Activated naive CD4-positive, alpha-beta T cell treated with anti-CD3 and anti-CD28 coated beads, Interleukin-2, amount 50 U/mL, for 16 hours (primary cell): Measurements from ENCODE around the gene DBET.
"Not testable (repeated sequence)": the region's sequence is repeated elsewhere in the genome, so short reads cannot be mapped to it uniquely, and the experiment has no call there.

ENCODE experiments used
- DNase-seq: peaks from one replicate; pipeline ENCODE4 v3.0.0-alpha.2; 2020

DBET gene

GRCh38 chr4:190049378-190050239 lies 14.7 kb upstream of the DBET start:
- DNase-seq, result not testable (repeated sequence)

GRCh38 chr4:190058997-190059396 lies 5.3 kb upstream of the DBET start:
- not testable (repeated sequence) for DNase-seq

- DNase-seq, result not testable (repeated sequence)
Measured at GRCh38 chr4:190064805-190065204, 503 bp downstream of the DBET start.

DNA sequence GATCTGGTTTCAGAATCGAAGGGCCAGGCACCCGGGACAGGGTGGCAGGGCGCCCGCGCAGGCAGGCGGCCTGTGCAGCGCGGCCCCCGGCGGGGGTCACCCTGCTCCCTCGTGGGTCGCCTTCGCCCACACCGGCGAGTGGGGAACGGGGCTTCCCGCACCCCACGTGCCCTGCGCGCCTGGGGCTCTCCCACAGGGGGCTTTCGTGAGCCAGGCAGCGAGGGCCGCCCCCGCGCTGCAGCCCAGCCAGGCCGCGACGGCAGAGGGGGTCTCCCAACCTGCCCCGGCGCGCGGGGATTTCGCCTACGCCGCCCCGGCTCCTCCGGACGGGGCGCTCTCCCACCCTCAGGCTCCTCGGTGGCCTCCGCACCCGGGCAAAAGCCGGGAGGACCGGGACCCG lies 4.0 kb downstream of the DBET start:
- not testable (repeated sequence) for DNase-seq

DNA sequence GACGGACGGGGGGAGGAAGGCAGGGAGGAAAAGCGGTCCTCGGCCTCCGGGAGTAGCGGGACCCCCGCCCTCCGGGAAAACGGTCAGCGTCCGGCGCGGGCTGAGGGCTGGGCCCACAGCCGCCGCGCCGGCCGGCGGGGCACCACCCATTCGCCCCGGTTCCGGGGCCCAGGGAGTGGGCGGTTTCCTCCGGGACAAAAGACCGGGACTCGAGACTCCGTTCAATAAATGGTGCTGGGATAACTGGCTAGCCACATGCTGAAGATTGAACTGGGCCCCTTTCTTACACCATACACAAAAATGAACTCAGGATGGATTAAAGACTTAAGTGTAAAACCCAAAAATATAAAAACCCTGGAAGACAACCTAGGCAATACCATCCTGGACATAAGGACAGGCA lies 28.8 kb downstream of the DBET start:
- DNase-seq, result not testable (repeated sequence)

- not testable (repeated sequence) for DNase-seq
Measured at GRCh38 chr4:190094031-190094430, 29.7 kb downstream of the DBET start.

DNA sequence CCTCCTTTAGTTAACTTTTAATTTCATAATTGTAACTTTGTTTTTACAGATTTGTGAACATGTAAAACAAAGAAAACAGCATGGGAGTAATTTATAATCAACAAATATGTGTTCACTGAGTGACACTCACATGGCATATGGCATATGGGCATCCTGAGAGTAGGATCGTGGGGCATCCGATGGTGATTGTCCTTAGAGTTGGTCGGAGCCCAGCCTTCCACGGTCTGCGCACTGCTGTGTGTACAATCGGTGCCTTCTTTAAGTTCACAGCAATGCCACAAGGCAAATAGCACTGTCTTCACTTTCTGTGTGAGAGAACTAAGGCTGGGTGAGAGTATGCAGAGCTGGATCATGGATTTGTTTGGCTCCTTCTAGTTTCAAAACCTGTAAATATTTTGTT lies 31.0 kb downstream of the DBET start:
- DNase-seq, result not testable (repeated sequence)

- not testable (repeated sequence) for DNase-seq
Measured at GRCh38 chr4:190099605-190100004, 35.3 kb downstream of the DBET start.

DNA sequence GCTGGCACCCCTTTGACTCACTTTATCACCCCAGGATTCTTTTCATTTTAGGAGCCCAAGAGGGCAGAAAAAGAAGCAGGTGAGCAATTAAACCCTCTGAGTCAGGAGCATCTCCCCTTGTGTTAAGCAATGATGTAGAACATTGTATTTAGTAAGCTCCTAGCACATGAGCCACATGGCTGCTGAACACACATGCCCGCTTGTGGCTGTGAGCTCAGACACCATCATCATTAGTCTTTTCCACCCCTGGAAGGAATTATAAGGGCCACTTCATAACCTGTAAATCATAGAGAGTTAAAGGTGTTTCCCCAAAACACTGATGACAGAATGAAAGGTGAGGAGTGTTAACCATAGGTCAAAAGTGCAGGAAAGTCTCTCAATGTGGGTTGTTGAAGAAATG lies 37.2 kb downstream of the DBET start:
- DNase-seq, result not testable (repeated sequence)

DNA sequence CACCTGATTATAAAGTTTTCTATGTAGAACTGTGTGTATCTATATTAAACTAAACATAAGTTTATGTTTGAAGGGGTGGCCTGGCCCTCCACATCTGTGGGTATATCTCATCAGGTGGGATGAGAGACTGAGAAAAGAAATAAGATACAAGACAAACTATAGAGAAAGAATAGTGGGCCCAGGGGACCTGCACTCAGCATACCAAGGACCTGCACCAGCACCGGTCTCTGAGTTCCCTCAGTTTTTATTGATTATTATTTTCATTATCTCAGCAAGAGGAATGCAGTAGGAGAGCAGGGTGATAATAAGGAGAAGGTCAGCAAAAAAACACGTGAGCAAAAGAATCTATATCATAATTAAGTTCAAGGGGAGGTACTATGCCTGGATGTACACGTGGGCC lies 41.9 kb downstream of the DBET start:
- not testable (repeated sequence) for DNase-seq

GRCh38 chr4:190106611-190107480 lies 42.5 kb downstream of the DBET start:
- DNase-seq, result not testable (repeated sequence)

- not testable (repeated sequence) for DNase-seq
Measured at GRCh38 chr4:190107766-190108485, 43.6 kb downstream of the DBET start.

- not testable (repeated sequence) for DNase-seq
Measured at GRCh38 chr4:190108756-190109155, 44.5 kb downstream of the DBET start.

DNA sequence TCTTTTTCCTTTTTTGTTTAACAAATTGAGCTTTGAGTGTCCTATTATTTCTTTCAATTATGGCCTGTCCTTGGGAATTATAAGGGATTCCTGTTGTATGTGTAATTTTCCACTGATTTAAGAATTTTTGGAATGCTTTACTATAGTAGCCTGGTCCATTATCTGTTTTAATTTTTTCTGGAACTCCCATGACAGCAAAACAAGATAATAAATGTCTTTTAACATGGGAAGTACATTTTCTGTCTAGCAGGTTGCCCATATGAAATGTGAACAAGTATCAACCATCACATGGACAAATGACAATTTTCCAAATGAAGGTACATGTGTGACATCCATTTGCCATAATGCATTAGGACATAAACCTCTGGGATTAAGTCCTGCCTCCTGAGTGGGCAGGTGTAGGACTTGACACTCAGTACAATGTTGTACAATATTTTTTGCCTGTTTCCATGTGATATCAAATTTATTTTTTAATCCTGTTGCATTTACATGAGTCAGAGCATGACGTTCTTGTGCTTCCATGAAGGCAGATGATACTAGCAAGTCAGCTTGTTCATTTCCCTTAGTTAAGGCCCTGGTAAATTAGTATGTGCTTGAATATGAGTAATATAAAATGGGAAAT lies 45.2 kb downstream of the DBET start:
- not testable (repeated sequence) for DNase-seq

- not testable (repeated sequence) for DNase-seq
Measured at GRCh38 chr4:190110033-190110432, 45.7 kb downstream of the DBET start.

- DNase-seq, result not testable (repeated sequence)
Measured at GRCh38 chr4:190110570-190111295, 46.4 kb downstream of the DBET start.

GRCh38 chr4:190112879-190113278 lies 48.6 kb downstream of the DBET start:
- not testable (repeated sequence) for DNase-seq

GRCh38 chr4:190114991-190115390 lies 50.7 kb downstream of the DBET start:
- not testable (repeated sequence) for DNase-seq
